Stimulated activated naive B cell treated with anti-CD40 and anti-IgM and Interleukin-4, amounts not matched to agents 10 μg/mL and 1 μg/mL and 100 μg/mL, for 72 hours (primary cell): ENCODE data around the gene SHISA4.

Experiments
- ATAC-seq, 2 donors: fragments of 150-1000 bp; cut with Tn5 transposase; replicated peaks; 2 replicates each; pipeline ENCODE4 v1.10.0; 2021; ENCODE audit warnings: moderate library complexity in 1 of 2
- DNase-seq: peaks from one replicate; pipeline ENCODE4 v3.0.0; 2021
- H3K27ac Mint-ChIP-seq: one replicate; pipeline ENCODE4 v1.8.0; 2022; ENCODE audit warnings: mild to moderate bottlenecking, mixed read lengths
- H3K27me3 Mint-ChIP-seq, 2 donors: one replicate each; pipeline ENCODE4 v1.8.0; 2022; ENCODE audit warnings: mixed read lengths in 2 of 2
- H3K36me3 Mint-ChIP-seq, 2 donors: one replicate each; pipeline ENCODE4 v1.8.0; 2022; ENCODE audit warnings: mixed read lengths in 2 of 2, mild to moderate bottlenecking in 1 of 2
- H3K4me1 Mint-ChIP-seq, 2 donors: one replicate each; pipeline ENCODE4 v1.8.0; 2022; ENCODE audit warnings: mixed read lengths in 2 of 2, mild to moderate bottlenecking in 1 of 2
- H3K4me3 Mint-ChIP-seq, 2 donors: one replicate each; pipeline ENCODE4 v1.8.0; 2022; ENCODE audit warnings: mild to moderate bottlenecking in 2 of 2, mixed read lengths in 2 of 2, moderate library complexity in 1 of 2
- H3K9me3 Mint-ChIP-seq, 2 donors: one replicate each; pipeline ENCODE4 v1.8.0; 2022; ENCODE audit warnings: mixed read lengths in 2 of 2, mild to moderate bottlenecking in 1 of 2

SHISA4 gene

DNA sequence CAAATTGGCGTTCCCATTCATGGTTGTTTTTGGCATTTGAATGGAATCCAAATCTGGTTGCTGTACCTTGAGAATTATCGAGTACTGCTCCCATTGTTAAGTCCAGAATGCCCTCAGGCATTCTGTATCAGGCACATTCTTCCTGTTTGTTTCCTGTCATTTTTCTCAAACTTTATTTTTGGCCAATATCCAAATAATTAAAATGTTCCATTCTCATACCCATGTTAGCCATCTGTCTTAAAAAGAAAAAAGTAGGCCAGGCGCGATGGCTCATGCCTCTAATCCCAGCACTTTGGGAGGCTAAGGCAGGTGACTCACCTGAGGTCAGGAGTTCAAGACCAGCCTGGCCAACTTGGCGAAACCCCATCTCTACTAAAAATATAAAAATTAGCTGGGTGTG lies 29.3 kb upstream of the SHISA4 start:
- DNase-seq (no peak), ATAC-seq (no peak)
- Mint-ChIP-seq H3K27me3 (no peaks in the 10 kb centered on the region), H3K36me3 (peaks cover 36 to 47% of the 10 kb centered on the region in 2 donors), H3K4me1 (no peaks in the 10 kb centered on the region), H3K9me3 (no peaks in the 10 kb centered on the region), H3K4me3 (no peak overlapping the region), H3K27ac (no peak overlapping the region)

DNA sequence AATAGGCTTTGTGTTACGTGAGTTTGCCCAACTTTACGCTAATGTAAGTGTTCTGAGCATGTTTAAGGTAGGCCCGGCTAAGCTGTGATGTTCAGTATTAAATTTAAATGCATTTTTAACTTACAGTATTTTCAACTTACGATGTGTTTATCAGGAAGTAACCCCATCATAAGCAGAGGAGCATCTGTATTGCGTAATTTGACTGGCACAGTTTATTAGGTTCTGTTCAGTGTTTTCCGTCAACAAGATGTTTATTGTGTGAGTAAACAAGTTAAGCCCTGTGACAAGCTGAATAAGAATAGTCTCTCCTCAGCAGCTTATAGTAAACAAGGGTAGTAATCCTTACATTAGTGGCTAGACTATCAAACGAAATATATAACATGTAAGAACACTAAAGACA lies 27.2 kb upstream of the SHISA4 start:
- DNase-seq = no peak
- Mint-ChIP-seq H3K36me3 (peaks cover 34 to 37% of the 10 kb centered on the region in 2 donors), H3K27ac (no peak overlapping the region), H3K9me3 (no peaks in the 10 kb centered on the region), H3K27me3 (no peaks in the 10 kb centered on the region), H3K4me1 (no peaks in the 10 kb centered on the region), H3K4me3 (no peak overlapping the region)
- no peak for ATAC-seq

DNA sequence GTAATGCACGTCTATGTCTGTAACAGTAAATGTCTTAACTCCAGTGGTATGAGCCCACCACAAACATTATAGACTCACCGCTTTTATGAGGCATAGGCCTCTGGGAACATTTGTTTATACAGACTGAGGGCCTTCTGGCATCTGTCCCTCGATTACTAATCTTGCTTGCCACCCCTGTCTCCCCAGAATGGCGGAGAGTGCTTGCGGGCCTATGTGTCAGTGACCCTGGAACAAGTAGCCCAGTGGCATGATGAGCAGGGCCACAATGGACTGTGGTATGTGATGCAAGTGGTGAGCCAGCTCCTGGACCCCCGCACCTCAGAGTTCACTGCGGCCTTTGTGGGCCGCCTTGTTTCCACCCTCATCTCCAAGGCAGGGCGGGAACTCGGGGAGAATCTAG lies 18.3 kb upstream of the SHISA4 start:
- Mint-ChIP-seq H3K9me3 (no peaks in the 10 kb centered on the region), H3K27me3 (no peaks in the 10 kb centered on the region), H3K4me3 (no peak overlapping the region), H3K36me3 (peaks cover 46 to 48% of the 10 kb centered on the region in 2 donors), H3K27ac (no peak overlapping the region), H3K4me1 (no peaks in the 10 kb centered on the region)
- no peak for ATAC-seq
- DNase-seq = no peak

DNA sequence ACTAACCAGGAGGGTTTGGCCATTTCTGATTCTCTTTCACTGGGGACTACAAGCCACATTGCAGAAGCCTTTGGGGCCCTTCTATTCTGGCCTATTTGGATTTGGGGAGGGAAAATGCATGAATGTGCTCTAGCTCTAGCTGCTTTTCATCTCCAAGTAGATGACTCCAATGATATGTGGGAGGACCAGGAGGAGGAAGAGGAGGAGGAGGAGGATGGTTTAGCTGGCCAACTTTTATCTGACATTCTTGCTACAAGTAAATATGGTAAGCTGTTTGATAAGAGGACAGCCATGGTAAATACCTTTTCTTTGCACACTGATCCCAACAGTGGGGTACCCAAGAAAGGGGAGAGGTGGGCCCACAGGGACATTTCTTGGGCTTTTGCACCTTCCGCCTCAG lies 14.0 kb upstream of the SHISA4 start:
- H3K27ac Mint-ChIP-seq = peak overlapping the region; percentile 3
- no peaks in the 10 kb centered on the region for H3K9me3 Mint-ChIP-seq
- no peak overlapping the region for H3K4me3 Mint-ChIP-seq
- H3K27me3 Mint-ChIP-seq = no peaks in the 10 kb centered on the region
- H3K4me1 Mint-ChIP-seq = peaks cover 2 to 5% of the 10 kb centered on the region in 2 donors
- ATAC-seq (no peak), DNase-seq (no peak)
- peaks cover 39 to 56% of the 10 kb centered on the region in 2 donors for H3K36me3 Mint-ChIP-seq

DNA sequence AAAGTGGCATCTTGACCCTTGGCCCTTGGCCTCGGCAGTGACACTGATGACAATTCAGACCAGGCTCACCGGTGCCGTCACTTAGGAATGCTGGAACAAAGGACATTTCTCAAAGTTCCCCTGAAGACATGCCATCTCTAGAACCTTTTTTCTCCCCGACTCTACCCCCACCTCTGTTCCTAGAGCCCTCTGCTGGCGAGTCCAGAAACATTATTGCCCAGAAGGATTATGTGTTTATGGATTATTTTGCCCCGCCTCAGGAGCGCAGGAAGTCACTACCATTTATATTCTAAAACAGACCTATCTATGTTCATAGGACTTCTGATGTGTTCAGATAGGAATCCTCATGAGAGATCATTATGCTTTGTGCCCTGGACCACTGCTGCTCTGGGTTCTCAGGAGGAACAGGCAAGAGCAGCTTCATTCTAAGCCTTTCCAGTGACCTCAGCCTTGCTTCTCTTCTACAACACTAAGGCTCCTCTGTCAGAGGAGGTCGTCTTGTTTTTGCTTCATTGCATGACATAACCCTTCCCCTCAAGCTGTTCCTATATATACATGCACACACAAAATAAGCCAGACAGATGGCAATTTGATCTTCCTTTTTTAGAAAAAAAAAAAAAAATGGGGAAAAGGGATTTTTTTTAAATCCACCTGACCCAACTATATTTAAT lies 12.4 kb upstream of the SHISA4 start:
- no peak for ATAC-seq
- no peak for DNase-seq
- peaks cover 31 to 48% of the 10 kb centered on the region in 2 donors for H3K36me3 Mint-ChIP-seq

DNA sequence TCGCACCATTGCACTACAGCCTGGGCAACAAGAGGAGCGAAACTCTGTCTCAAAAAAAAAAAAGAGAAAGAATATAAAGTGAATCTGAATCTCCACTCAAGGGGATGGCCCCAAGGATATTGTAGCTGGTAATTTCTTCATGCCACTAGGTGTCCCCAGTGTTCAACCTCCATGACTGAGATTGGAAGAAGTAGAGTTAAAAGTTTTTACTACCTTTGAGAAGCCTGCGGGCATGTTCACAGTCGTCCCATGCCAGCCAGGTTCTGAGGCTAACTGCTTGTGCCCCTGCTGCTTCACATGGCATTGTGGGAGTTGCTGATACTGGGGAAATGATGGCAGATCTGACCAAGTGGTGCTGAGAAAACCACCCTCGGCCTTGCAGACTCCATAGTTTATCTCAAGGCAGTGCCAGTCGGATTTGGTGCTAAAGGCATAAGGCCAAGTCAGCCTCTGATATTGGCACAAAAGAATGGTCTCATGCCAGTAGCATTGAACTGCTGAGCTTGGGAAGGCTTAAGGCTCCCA lies 10.8 kb upstream of the SHISA4 start:
- Mint-ChIP-seq H3K4me3 (no peak overlapping the region), H3K4me1 (peaks cover 6 to 18% of the 10 kb centered on the region in 2 donors), H3K27me3 (no peaks in the 10 kb centered on the region), H3K9me3 (no peaks in the 10 kb centered on the region), H3K27ac (no peak overlapping the region), H3K36me3 (peaks cover 21 to 34% of the 10 kb centered on the region in 2 donors)
- DNase-seq (no peak), ATAC-seq (peak; percentile 38 to 60)

More for the DNA sequence above, 12.4 kb upstream of the SHISA4 start:
- no peak overlapping the region for H3K4me3 Mint-ChIP-seq
- peaks cover 3 to 5% of the 10 kb centered on the region in 2 donors for H3K4me1 Mint-ChIP-seq
- no peaks in the 10 kb centered on the region for H3K27me3 Mint-ChIP-seq
- H3K27ac Mint-ChIP-seq = peak overlapping the region; percentile 31
- H3K9me3 Mint-ChIP-seq = no peaks in the 10 kb centered on the region

DNA sequence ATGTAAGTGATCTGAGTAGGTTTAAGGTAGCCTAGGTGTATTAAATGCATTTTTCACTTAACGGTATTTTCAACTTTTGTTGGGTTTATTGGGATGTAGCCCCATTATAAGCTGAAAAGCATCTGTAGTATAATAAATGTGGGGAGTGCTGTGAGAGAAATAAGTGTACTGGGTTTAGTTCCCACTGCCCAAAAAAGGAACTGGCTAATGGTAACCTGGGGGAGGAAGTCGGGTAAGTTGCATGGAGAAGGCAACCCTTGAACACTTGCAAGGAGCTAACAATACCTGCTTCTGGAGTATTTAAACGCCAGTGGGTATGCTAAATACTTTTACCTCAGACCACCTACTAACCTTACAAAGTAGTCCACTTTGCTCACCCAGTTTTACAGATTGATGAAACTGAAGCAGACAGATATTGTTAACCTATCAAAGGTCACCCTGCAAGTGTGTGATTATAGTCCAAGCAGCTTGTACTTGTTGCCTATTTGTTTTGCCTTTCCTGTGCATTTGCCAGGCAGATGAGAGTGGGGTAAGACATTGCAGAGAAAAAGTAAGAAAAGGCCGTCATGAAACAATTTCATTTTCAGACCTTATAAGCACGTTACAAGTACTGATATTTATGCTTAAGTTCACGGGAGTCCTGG lies 7.6 kb upstream of the SHISA4 start:
- Mint-ChIP-seq H3K36me3 (peaks cover 10 to 18% of the 10 kb centered on the region in 2 donors), H3K9me3 (no peaks in the 10 kb centered on the region), H3K27me3 (peaks cover 0 to 5% of the 10 kb centered on the region in 2 donors), H3K4me1 (peaks cover 15 to 34% of the 10 kb centered on the region in 2 donors), H3K27ac (peak overlapping the region; percentile 62), H3K4me3 (no peak overlapping the region)
- no peak for ATAC-seq
- DNase-seq = no peak

DNA sequence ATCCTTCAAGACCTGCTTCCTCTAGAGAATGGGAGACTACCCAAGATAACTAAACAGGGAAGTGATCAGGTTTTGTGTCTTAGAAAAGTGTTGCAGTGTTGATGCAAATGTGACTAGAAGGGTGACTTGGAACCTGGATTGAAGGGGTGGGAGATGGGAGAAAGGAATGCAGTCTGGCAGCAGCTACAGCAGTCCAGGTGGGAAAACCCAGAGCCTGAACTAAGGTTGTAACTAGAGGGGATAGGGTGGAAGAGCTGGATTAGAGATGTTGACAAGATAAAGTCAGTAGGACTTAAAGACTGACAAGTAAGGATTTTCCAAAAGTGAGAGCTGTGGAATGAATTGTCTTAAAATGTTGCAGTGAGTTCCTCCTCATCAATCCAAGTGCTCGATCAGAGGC lies 7.1 kb upstream of the SHISA4 start:
- Mint-ChIP-seq H3K27ac (peak overlapping the region; percentile 62), H3K9me3 (no peaks in the 10 kb centered on the region), H3K27me3 (peaks cover 3 to 5% of the 10 kb centered on the region in 2 donors), H3K4me3 (no peak overlapping the region), H3K4me1 (peaks cover 13 to 34% of the 10 kb centered on the region in 2 donors), H3K36me3 (peaks cover 6 to 13% of the 10 kb centered on the region in 2 donors)
- DNase-seq (no peak), ATAC-seq (no peak)

DNA sequence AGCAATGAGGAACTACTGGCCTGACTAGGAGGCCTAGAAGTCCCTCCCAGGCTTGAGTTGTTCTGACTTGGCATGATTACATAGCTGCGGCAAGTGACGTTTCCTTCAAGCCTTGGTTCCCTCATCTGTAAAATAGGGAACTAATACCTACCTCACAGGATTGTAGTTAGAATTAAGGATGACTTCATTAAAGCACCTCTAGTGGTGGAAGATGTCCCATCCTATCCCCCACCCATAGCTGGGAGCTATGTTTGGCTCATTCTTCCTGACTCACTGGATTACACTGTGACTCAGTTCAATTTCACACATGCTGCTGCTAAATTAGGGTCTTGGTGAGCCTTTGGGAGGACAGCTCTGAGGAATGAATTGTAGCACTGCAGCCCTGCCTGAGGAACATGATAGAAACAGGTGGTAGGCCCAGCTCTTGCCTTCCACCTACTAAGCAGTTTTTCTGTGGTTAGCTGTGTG lies 6.0 kb upstream of the SHISA4 start:
- H3K4me1 Mint-ChIP-seq = peaks cover 13 to 34% of the 10 kb centered on the region in 2 donors
- DNase-seq = peak; percentile 41
- H3K36me3 Mint-ChIP-seq = peaks cover 2 to 8% of the 10 kb centered on the region in 2 donors
- H3K27ac Mint-ChIP-seq = no peak overlapping the region
- peak; percentile 90 to 91 for ATAC-seq
- H3K4me3 Mint-ChIP-seq = no peak overlapping the region
- H3K27me3 Mint-ChIP-seq = peaks cover 10 to 13% of the 10 kb centered on the region in 2 donors
- no peaks in the 10 kb centered on the region for H3K9me3 Mint-ChIP-seq

DNA sequence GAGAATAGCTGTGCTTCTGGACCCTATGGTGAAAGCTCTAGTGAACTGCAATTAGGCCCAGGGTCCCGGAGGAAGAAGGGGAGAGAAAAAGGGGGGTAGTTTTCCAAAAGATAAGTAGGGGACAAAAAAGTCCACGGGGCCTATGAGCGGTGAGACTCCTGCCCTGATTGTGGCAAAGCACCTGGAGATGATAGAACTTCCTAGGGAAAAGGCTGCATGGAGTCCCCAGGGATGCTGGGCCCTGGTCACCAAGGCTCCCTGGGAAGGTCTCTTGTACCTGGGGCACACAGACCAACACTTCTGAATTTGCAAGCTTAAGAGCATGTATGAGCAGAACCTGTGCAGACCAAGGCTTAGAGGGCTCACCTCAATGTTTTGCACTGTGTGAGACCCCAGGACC lies 5.4 kb upstream of the SHISA4 start:
- no peak for ATAC-seq
- Mint-ChIP-seq H3K4me1 (peaks cover 13 to 29% of the 10 kb centered on the region in 2 donors), H3K9me3 (no peaks in the 10 kb centered on the region), H3K36me3 (peaks cover 0 to 8% of the 10 kb centered on the region in 2 donors), H3K27me3 (peaks cover 15 to 19% of the 10 kb centered on the region in 2 donors), H3K27ac (peak overlapping the region; percentile 6), H3K4me3 (no peak overlapping the region)
- no peak for DNase-seq

DNA sequence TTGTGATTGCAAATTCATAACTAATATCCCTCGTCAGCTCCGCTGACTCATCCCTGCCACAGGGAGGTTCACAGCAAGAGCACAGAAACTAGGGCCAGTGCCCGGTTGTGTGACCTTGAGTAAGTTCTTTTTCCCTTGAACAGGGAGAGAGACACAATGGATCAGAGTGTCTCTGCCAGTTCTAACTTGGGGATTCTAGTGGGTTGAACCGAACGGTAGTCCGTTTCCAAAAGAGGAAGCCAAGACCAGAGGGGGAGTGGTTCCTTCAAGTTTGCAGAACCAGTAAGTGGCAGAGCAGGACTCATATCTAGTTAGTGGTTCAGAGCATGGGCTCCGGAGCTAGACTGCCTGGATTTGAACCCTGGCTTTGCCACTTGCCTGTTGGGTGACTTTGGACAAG lies 4.9 kb upstream of the SHISA4 start:
- no peak overlapping the region for H3K4me3 Mint-ChIP-seq
- peaks cover 0 to 4% of the 10 kb centered on the region in 2 donors for H3K36me3 Mint-ChIP-seq
- no peaks in the 10 kb centered on the region for H3K9me3 Mint-ChIP-seq
- no peak overlapping the region for H3K27ac Mint-ChIP-seq
- ATAC-seq = peak; percentile 59 to 61
- peaks cover 20 to 22% of the 10 kb centered on the region in 2 donors for H3K27me3 Mint-ChIP-seq
- H3K4me1 Mint-ChIP-seq = peaks cover 15 to 29% of the 10 kb centered on the region in 2 donors
- DNase-seq = no peak

DNA sequence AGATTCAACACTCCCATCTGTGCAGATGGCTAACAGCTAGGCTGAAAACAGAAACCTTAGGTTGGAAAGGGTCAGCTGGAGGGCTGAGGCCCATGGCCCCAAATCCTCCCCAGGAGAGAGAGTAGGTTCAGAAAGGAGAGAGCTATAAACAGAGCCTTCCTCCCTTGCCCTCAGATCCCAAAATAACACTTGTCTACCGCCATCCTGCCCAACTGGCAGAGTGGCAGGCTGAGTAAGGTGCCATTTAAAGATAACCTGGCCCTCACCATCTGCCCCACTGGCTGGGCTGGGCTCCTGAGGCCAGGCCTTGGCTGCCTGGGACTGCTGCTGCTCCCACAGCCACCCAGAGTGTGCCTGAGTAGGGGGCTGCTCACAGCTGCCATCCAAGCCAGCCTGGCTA lies 4.3 kb upstream of the SHISA4 start:
- Mint-ChIP-seq H3K27me3 (peaks cover 23 to 26% of the 10 kb centered on the region in 2 donors), H3K36me3 (no peaks in the 10 kb centered on the region), H3K4me3 (no peak overlapping the region), H3K27ac (no peak overlapping the region), H3K9me3 (no peaks in the 10 kb centered on the region), H3K4me1 (peaks cover 17 to 30% of the 10 kb centered on the region in 2 donors)
- no peak for ATAC-seq
- no peak for DNase-seq

DNA sequence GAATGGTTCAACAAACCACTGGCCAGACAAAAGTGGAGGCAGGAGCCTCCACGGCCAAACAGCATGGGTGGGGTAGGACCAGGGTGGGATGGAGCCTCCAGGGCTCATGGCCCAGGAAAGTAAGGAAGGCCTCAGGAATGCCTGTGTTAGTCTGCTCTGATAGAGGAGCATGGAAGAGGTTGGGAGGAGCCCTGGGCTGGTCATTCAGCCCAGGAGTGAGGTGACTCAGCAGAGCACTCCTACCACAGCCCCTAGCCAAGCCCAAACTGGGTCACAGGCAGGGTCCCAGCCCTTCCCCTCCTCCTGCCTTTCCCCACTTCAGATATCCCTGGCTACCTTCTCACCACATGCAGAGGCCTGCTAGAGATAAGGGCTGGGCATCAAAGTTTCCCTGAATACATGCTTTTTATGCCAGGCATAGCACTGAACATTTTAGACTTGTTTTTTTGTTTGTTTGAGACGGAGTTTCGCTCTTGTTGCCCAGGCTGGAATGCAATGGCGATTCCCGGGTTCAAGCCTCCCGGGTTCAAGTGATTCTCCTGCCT lies 3.1 kb upstream of the SHISA4 start:
- Mint-ChIP-seq H3K4me3 (no peak overlapping the region), H3K4me1 (peaks cover 19 to 34% of the 10 kb centered on the region in 2 donors), H3K9me3 (no peaks in the 10 kb centered on the region), H3K27ac (no peak overlapping the region), H3K36me3 (no peaks in the 10 kb centered on the region), H3K27me3 (peaks cover 32 to 35% of the 10 kb centered on the region in 2 donors)
- DNase-seq = no peak
- ATAC-seq = no peak

DNA sequence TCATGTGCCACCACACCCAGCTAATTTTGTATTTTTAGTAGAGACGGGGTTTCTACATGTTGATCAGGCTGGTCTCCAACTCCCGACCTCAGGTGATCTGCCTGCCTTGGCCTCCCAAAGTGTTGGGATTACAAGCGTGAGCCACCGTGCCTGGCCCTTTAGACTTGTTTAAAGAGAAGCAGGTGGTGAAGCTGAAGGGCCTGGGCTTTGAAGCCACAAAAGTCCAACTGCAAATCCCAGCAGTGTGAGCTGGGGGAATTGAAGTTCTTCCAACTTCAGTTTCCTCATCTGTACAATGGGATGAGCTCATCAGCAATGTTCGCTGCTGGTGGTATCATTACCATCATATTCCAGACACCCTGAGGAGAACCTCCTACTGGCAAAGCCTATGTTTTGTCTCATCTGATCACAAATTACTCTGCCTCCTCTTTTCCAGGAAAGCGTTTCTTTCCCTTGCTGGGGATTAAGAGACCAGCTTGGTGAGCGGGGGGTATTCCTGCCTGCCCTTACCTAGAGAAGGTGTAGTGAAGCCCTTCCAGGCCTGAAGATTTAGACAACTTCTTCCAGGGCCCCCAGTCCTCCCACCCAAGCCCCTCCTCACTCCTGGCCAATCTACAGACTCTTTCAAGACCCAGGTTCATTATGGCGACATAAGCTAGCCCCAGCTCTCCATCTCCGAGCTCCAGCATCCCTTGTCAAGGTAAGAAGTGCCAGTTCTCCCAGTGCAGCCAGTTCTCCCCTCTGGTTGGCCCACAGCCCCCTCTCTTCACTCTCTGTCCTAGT lies 2.4 kb upstream of the SHISA4 start:
- Mint-ChIP-seq H3K27me3 (peaks cover 39 to 42% of the 10 kb centered on the region in 2 donors), H3K4me3 (no peak overlapping the region), H3K36me3 (no peaks in the 10 kb centered on the region)

More for the DNA sequence above, 2.4 kb upstream of the SHISA4 start:
- ATAC-seq (no peak), DNase-seq (no peak)
- Mint-ChIP-seq H3K9me3 (no peaks in the 10 kb centered on the region), H3K27ac (no peak overlapping the region), H3K4me1 (peaks cover 19 to 34% of the 10 kb centered on the region in 2 donors)
